Measurements from ENCODE around the gene PRKCI.
A peak's percentile ranks its signal among the peaks of the same experiment; 100 is the strongest.
"Not testable (repeated sequence)": the region's sequence is repeated elsewhere in the genome, so short reads cannot be mapped to it uniquely, and the experiment has no call there.

The PRKCI gene

DNA sequence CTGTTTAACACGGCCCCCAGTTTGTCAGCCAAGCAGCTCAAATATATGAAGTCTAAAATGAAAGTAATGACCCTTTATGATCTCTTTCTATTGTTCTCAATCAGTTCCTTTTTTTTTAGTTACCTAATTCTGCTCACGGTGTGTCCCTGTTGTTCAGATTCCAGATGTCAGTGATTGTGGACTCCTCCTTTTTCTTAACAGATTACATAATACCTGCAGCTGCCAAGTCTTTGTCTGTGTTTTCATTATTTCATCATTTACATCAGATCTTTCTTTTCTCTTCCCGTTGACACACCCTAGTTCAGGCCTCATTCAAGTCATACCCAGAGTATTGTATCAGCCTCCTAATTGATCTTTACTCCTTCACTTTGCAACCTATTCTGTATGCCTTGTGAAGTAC is 79.2 kb downstream of the PRKCI start:
- DNase-seq = no peak

DNA sequence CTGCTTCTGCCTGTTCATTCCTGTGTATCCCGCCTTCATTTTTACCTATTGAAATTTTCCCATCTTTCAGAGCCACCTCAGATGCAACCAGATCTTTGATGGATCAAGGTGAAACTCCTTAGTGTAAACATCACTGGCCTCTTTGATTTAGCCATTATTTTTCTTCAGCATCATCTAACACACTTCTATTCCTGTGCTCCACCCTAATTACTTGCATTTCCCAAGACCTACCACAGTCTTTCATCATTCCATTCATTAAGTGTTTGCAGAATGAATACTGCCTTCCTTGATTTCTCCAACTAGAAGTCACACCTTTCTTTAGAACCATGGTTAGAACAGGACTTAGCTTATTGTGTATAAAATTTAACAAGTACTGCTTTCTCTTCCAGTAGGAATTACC is 79.8 kb downstream of the PRKCI start:
- no peak for DNase-seq

GRCh38 chr3:170306015-170306414 is 83.8 kb downstream of the PRKCI start:
- DNase-seq = no peak

- DNase-seq = no peak
Measured at GRCh38 chr3:170307671-170308405, 85.6 kb downstream of the PRKCI start.

- DNase-seq = no peak
Measured at GRCh38 chr3:170309046-170309445, 86.8 kb downstream of the PRKCI start.

DNA sequence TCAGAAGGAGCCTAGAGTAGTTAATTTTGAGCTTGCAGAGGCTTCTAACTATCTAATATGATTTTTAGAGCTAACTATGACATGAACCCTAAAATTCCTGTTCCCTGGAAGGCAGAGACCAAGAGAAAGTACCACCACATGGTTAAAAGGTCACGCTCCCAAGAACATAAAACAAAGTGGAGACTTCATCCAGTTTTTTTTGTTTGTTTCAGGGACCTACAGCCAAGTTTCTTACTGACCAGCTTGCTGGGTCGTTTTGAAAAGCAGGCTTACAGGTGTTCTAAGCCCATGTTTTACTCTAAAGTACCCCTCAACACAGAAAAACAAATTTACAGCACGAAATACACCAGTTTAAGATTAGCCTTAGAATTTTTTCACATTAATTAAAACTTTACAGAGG is 95.7 kb downstream of the PRKCI start:
- DNase-seq = no peak

GRCh38 chr3:170320461-170321121 is 98.4 kb downstream of the PRKCI start:
- DNase-seq = no peak

DNA sequence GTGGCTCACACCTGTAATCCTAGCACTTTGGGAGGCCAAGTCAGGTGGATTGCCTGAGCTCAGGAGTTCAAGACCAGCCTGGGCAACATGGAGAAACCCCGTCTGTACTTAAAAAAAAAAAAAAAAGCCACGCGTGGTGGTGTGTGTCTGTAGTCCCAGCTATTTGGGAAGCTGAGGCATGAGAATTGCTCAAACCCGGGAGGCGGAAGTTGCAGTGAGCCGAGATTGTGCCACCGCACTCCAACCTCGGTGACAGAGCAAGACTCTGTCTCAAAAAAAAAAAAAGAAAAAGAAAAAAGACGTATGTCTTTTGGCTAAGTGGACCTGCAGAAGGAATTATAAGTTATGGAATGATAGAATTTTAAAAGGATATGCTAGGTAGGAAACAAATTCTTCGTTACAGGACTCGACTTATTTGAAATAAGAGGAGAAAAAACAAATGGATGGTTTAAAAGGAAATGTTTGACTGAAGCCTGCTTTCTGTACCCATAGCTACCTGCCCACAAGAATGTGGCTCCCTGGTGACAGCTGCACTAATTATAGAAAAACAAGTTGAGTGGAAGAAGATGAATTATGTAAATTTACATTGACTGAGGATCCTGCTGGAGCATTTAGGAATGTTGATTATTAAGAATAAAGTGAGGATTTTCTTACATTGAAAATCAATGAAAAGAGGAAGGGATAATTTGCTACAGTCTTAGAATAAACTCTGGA is 99.3 kb downstream of the PRKCI start:
- DNase-seq = peak; percentile 34

DNA sequence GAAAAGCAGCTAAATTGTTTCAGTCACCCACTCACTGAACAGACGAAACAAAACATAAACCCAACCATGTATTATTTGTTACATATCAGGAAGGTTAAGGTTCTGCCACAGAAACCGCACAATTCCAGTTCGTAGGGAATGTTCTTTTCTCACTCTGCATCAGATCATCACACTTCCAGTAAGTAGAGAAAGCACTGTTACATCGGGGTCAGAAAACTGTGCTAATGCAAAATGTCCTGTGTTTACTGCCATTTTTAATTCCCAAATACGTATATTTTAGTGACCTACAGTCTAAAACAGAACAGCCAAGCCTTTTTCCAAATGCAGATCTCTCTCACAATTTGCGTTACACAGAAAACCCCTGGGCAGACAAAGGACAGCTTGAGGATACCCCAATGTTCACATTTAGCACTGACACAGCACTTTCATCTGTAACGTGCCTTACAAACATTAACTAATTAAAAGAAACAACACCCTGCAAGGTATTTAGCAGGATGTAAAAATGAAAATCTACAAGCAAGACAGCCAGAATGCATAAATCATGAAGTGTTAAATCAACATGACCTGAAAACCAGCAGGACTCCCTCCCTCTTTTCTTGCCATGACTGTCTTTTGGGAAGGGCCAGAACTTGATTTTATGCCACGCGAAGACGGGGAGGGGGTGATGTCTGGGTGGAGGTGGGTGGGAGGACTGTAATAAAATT is 100.5 kb downstream of the PRKCI start:
- DNase-seq = peak; percentile 14

- DNase-seq = peak; percentile 46
Measured at GRCh38 chr3:170323331-170323730, 101.1 kb downstream of the PRKCI start.

- no peak for DNase-seq
Measured at GRCh38 chr3:170324962-170325361, 102.7 kb downstream of the PRKCI start.

- DNase-seq = no peak
Measured at GRCh38 chr3:170327040-170327808, 105.0 kb downstream of the PRKCI start.

DNA sequence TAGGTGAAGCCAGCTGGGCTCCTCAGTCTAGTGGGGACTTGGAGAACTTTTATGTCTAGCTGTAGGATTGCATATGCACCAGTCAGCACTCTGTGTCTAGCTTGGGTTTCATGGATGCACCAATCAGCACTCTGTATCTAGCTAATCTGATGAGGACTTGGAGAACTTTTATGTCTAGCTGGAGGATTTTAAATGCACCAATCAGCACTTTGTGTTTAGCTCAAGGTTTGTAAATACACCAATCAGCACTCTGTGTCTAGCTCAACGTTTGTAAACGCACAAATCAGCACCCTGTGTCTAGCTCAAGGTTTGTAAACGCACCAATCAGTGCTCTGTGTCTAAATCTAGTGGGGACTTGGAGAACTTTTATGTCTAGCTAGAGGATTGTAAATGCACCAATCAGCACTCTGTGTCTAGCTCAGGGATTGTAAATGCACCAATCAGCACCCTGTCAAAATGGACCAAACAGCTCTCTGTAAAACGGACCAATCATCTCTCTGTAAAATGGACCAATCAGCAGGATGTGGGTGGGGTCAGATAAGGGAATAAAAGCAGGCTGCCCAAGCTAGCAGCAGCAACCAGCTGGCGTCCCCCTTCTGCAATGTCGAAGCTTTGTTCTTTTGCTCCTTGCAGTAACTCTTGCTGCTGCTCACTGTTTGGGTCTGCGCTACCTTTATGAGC is 105.8 kb downstream of the PRKCI start:
- not testable (repeated sequence) for DNase-seq

DNA sequence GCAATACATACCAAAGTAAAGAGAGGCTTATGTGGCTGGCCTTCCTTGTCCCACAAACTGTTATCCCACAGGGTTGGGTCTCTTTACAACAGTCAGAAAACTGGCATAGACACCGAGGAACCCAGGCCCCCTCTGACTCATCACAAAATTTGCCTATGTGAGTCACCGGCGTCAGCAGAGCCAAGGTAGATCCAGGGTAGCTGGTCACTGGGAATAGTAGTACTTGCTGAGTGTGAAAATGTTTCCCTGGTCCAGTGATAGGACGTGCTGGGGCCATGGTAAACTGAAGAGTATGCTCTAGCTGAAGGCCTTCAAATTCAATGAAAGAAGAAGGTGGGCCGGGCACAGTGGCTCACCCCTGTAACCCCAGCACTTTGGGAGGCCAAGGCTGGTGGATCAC is 108.1 kb downstream of the PRKCI start:
- DNase-seq = no peak

DNA sequence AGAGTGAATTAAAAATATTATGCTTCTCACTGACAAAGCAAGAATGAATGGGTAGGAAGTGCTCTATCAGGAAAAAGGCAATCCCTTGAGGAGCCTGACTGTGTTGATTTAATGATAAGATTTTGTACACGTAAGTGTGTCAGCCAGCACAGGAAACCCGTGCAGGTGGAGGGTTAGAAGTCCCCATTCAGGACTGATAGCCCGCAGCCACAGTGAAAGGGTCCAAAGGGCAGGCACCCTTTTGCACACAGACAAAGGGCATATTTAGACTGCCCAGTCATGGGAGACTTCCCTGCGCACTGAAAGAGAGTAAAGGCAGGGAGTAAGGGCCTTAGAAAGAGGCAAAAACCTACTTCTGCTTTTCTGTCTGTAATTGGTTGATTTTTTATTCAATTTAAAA is 108.9 kb downstream of the PRKCI start:
- no peak for DNase-seq

DNA sequence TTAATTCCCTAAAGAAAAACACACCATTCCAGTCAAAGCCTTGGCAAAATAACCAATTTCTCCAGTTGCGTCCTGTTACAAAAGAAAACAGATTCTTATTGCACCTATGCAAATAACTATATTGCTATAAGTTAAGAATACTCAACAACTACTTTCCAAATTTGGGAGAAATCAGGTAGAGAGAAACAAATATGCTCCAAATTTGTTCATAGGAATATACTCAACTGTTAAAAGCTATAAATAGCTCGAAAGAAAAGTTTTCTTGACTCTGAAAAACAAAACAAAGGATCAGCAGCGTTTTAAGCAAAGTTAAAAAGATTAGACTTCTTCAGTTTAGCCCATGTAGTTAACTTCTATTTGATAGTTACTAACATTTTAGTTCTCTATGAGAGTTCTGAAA is 115.2 kb downstream of the PRKCI start:
- DNase-seq = no peak

- DNase-seq = no peak
Measured at GRCh38 chr3:170338690-170339340, 116.6 kb downstream of the PRKCI start.

DNA sequence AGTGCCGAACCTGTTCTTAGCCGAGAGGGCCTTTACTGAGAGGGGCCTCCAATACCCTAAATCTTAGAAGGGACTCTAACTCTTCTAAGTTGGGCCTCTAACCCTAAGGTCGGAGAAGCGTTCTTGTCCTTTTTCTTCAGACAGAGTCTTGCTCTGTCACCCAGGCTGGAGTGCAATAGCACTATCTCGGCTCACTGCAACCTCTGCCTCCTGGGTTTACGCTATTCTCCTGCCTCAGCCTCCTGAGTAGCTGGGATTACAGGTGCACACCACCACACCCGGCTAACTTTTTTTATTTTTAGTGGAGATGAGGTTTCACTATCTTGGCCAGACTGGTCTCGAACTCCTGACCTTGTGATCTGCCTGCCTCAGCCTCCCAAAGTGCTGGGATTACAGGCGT is 120.0 kb downstream of the PRKCI start:
- DNase-seq = not testable (repeated sequence)

GRCh38 chr3:170343859-170344258 is 121.6 kb downstream of the PRKCI start:
- DNase-seq = not testable (repeated sequence)

- no peak for DNase-seq
Measured at GRCh38 chr3:170344971-170345370, 122.7 kb downstream of the PRKCI start.
